Fibroblast of lung (primary cell): Measurements from ENCODE around the gene KRT33A.
"Not testable (repeated sequence)": the region's sequence is repeated elsewhere in the genome, so short reads cannot be mapped to it uniquely, and the experiment has no call there.

Source experiments
- EZH2 ChIP-seq: IDR thresholded peaks from 2 replicates; pipeline ENCODE4 v1.5.1; 2012; ENCODE audit warnings: low read length, control low read depth, mild to moderate bottlenecking; ENCODE audit errors: missing control alignments
- TF ChIP-seq, protein P1 (sequence below), 2 donors: IDR thresholded peaks in 1 of 2; conservative IDR thresholded peaks in 1 of 2; 1 replicate in 1 of 2; 2 replicates in 1 of 2; pipeline ENCODE4 v1.5.1; 2011 to 2012; ENCODE audit warnings: low read length in 2 of 2, control low read depth in 1 of 2, inconsistent platforms in 1 of 2, low read depth in 1 of 2, mild to moderate bottlenecking in 1 of 2

DNA sequence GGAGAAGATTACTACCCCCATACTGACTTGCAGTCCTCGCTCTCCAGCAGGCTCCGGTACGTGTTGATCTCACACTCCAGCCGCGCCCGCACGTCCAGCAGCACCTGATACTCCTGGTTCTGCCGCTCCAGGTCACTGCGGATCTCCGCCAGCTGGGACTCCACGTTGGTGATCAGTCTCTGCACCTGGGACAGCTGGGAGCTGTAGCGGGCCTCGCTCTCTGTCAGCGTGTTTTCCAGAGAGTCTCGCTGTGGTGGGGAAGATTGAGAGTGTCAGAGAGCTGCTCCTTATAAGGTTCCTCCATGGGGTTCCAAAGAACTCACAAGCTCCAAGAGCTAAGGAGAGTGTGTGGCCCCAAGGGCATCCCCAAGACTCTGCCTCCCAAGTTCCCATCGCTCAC lies 4.2 kb downstream of the KRT33A start:
- TF ChIP-seq, protein P1, sequence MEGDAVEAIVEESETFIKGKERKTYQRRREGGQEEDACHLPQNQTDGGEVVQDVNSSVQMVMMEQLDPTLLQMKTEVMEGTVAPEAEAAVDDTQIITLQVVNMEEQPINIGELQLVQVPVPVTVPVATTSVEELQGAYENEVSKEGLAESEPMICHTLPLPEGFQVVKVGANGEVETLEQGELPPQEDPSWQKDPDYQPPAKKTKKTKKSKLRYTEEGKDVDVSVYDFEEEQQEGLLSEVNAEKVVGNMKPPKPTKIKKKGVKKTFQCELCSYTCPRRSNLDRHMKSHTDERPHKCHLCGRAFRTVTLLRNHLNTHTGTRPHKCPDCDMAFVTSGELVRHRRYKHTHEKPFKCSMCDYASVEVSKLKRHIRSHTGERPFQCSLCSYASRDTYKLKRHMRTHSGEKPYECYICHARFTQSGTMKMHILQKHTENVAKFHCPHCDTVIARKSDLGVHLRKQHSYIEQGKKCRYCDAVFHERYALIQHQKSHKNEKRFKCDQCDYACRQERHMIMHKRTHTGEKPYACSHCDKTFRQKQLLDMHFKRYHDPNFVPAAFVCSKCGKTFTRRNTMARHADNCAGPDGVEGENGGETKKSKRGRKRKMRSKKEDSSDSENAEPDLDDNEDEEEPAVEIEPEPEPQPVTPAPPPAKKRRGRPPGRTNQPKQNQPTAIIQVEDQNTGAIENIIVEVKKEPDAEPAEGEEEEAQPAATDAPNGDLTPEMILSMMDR (conservative IDR thresholded peaks at IDR 0.05 in 1 of 2, IDR thresholded peaks at IDR 0.05 in 1 of 2; ENCODE audit: low read depth in 1 of 2, low read length in 2 of 2): not testable (repeated sequence)
- TF ChIP-seq EZH2: not testable (repeated sequence)
